Lung (tissue), 12 donors: ENCODE measurements around the gene RAB4B. TPM values are rescaled to one million over a fixed set of nuclear protein-coding genes. Genes with fewer than 3 reads are reported as not detected.
"Not testable (repeated sequence)": the region's sequence is repeated elsewhere in the genome, so short reads cannot be mapped to it uniquely, and the experiment has no call there.

Source experiments
- ATAC-seq: fragments of 200-7000 bp; cut with Tn5 transposase; one replicate; pipeline ENCODE4 v1.9.1; 2020; ENCODE audit warnings: moderate number of reproducible peaks; ENCODE audit not compliant: insufficient read depth, low FRiP score
- DNase-seq, 3 donors: peaks; one replicate each; pipeline ENCODE4 v3.0.0-alpha.2; 2013 to 2017
- H3K27ac ChIP-seq, 2 donors: one replicate each; pipeline ENCODE4 v1.5.1; 2013; ENCODE audit warnings: mild to moderate bottlenecking in 2 of 2, moderate library complexity in 2 of 2, control low read depth in 1 of 2, inconsistent platforms in 1 of 2, low read depth in 1 of 2, low read length in 1 of 2
- H3K27me3 ChIP-seq, 3 donors: one replicate each; pipeline ENCODE4 v1.5.1; 2013; ENCODE audit warnings: low read length in 2 of 3; ENCODE audit not compliant: control insufficient read depth in 3 of 3, insufficient read depth in 3 of 3
- H3K36me3 ChIP-seq, 4 donors: one replicate each; pipeline ENCODE4 v1.5.1; 2013; ENCODE audit warnings: low read length in 4 of 4, mild to moderate bottlenecking in 1 of 4, moderate library complexity in 1 of 4; ENCODE audit not compliant: control insufficient read depth in 4 of 4, insufficient read depth in 4 of 4
- H3K4me1 ChIP-seq, 5 donors: one replicate each; pipeline ENCODE4 v1.5.1; 2013; ENCODE audit warnings: low read length in 5 of 5, mild to moderate bottlenecking in 2 of 5, moderate library complexity in 1 of 5; ENCODE audit not compliant: control insufficient read depth in 5 of 5, insufficient read depth in 5 of 5
- H3K4me3 ChIP-seq: one replicate; pipeline ENCODE4 v1.5.1; 2013; ENCODE audit warnings: mild to moderate bottlenecking, control low read depth, moderate library complexity
- H3K9ac ChIP-seq, 2 donors: one replicate each; pipeline ENCODE4 v1.5.1; 2013; ENCODE audit warnings: low read length in 2 of 2, control low read depth in 1 of 2; ENCODE audit not compliant: insufficient read depth in 1 of 2
- H3K9me3 ChIP-seq, 4 donors: one replicate each; pipeline ENCODE4 v1.5.1; 2013; ENCODE audit warnings: low read length in 3 of 4, mild to moderate bottlenecking in 1 of 4, moderate library complexity in 1 of 4; ENCODE audit not compliant: control insufficient read depth in 4 of 4, insufficient read depth in 3 of 4
- CTCF ChIP-seq: IDR thresholded peaks from 2 replicates; pipeline ENCODE4 v1.5.1; 2012; ENCODE audit warnings: mild to moderate bottlenecking; ENCODE audit errors: control extremely low read depth, extremely low read depth
- WGBS, 2 donors: extraction: QIAGEN DNeasy Blood & Tissue Kit; methylation state at CpG; one replicate each; pipeline ENCODE4 v1.1.7; 2013; 5-methylcytosine and 5-hydroxymethylcytosine counted together
- polyA plus RNA-seq, 2 donors: library from polyadenylated mRNA; stranded (reverse); fragments of 200-250 nt; gene quantifications; one replicate each; pipeline ENCODE4 v1.2.1, GENCODE V29; 2013
- total RNA-seq, 2 donors: library from RNA; depleted of rRNA in 1 of 2; stranded (reverse); fragments of >200 nt in 1 of 2; gene quantifications; one replicate each; pipeline ENCODE4 v1.2.1, GENCODE V29; 2014 to 2021
- donor health status: control.
- donor health status: control.
- donor health status: Bipolar disorder and iron deficiency.
- donor health status: healthy.
- donor health status: DM: yes; HTN: yes; CAD: no.

RAB4B gene
- total and polyA plus RNA-seq, 4 donors = 11.5 to 90.9 (median 75.8) TPM

- Histone ChIP-seq H3K4me1 (peaks cover 0 to 9% (median 2%) of the 10 kb centered on the region in 5 donors), H3K4me3 (no peak overlapping the region), H3K36me3 (peaks cover 0 to 2% (median 0%) of the 10 kb centered on the region in 4 donors), H3K27ac (no peak overlapping the region), H3K27me3 (no peaks in the 10 kb centered on the region), H3K9ac (no peak overlapping the region), H3K9me3 (no peaks in the 10 kb centered on the region)
- DNase-seq = no peak
- no peak for ATAC-seq
- no peak for TF ChIP-seq CTCF
- 88 to 90% methylated on average over 22 of the region's 22 CpGs for WGBS, 2 donors
Observed at GRCh38 chr19:40822161-40822560, 44.1 kb downstream of the RAB4B start.

- not testable (repeated sequence) for DNase-seq, H3K9ac ChIP-seq
- WGBS, 2 donors = 49 to 63% methylated on average over 9 of the region's 9 CpGs
Observed at GRCh38 chr19:40822704-40823553, 44.9 kb downstream of the RAB4B start.

DNA sequence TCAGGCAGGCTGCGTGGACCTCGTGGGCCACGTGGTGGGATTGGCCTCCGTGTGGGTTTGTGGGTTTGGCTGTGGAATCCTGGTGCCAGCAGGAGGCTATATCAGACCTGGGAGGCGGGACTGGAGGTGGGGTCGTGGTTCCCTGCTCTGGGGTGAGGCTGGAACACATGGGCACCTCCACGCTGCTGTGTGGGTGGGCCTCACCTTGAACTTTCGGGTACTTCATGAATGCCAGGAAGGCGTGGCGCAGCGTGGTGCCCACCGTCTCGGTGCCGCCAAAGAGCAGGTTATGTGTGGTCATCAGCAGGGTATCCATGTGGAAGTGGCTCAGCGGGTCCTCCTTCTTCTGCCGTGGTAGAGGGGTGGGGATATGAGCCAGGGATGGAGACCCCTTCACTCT lies 46.9 kb downstream of the RAB4B start:
- not testable (repeated sequence) for H3K36me3 ChIP-seq, H3K9me3 ChIP-seq, ATAC-seq, DNase-seq, H3K4me1 ChIP-seq, H3K27me3 ChIP-seq, H3K27ac ChIP-seq, H3K4me3 ChIP-seq, H3K9ac ChIP-seq
- 90 to 91% methylated on average over 16 of the region's 16 CpGs for WGBS, 2 donors

More at GRCh38 chr19:40822704-40823553, 44.9 kb downstream of the RAB4B start:
- ATAC-seq, H3K9me3 ChIP-seq, H3K27me3 ChIP-seq, H3K36me3 ChIP-seq, H3K4me3 ChIP-seq, H3K4me1 ChIP-seq: not testable (repeated sequence)
- H3K27ac ChIP-seq = peak overlapping the region in 1 of 2 donors; percentile 69

GRCh38 chr19:40825460-40826095 lies 47.5 kb downstream of the RAB4B start:
- not testable (repeated sequence) for H3K9ac ChIP-seq, DNase-seq, H3K4me1 ChIP-seq, H3K9me3 ChIP-seq, H3K36me3 ChIP-seq, H3K27me3 ChIP-seq, ATAC-seq, H3K4me3 ChIP-seq, H3K27ac ChIP-seq
- 90 to 91% methylated on average over 4 to 6 of the region's 6 CpGs for WGBS, 2 donors

- 90 to 92% methylated on average over 8 to 9 of the region's 14 CpGs for WGBS, 2 donors
- not testable (repeated sequence) for ATAC-seq
Observed at GRCh38 chr19:40826312-40826698, 48.3 kb downstream of the RAB4B start.

GRCh38 chr19:40826699-40827385 lies 48.8 kb downstream of the RAB4B start:
- WGBS, 2 donors = 61 to 75% methylated on average over 29 of the region's 29 CpGs
- ATAC-seq, DNase-seq, H3K9me3 ChIP-seq, H3K9ac ChIP-seq, H3K4me3 ChIP-seq, H3K36me3 ChIP-seq, H3K27ac ChIP-seq, H3K27me3 ChIP-seq: not testable (repeated sequence)
- peaks cover 0 to 11% (median 2%) of the 10 kb centered on the region in 5 donors for H3K4me1 ChIP-seq

More at GRCh38 chr19:40826312-40826698, 48.3 kb downstream of the RAB4B start:
- not testable (repeated sequence) for H3K9me3 ChIP-seq, H3K4me3 ChIP-seq, H3K4me1 ChIP-seq, H3K9ac ChIP-seq, DNase-seq, H3K27ac ChIP-seq, H3K36me3 ChIP-seq, H3K27me3 ChIP-seq
